DOHH2 (cell line): Measurements from ENCODE around the gene FLYWCH2.

Experiments
- H3F3A ChIP-seq: fragments of 200-600 bp; sonication (generic), shearing (Covaris generic); 2 replicates; pipeline ENCODE4 v1.6.0; 2016; ENCODE audit warnings: antibody characterized with exemption, mild to moderate bottlenecking; ENCODE audit not compliant: control insufficient read depth, insufficient read depth
- H3K27ac ChIP-seq: fragments of 200-600 bp; sonication (generic); 2 replicates; pipeline ENCODE4 v1.5.1; 2014; ENCODE audit warnings: low read depth, mild to moderate bottlenecking, low read length, moderate library complexity
- H3K27me3 ChIP-seq: fragments of 200-600 bp; sonication (generic); 2 replicates; pipeline ENCODE4 v1.6.1; 2014; ENCODE audit warnings: mild to moderate bottlenecking, low read length, mixed read lengths; ENCODE audit not compliant: control insufficient read depth
- H3K36me3 ChIP-seq: fragments of 200-600 bp; sonication (generic); 2 replicates; pipeline ENCODE4 v1.6.1; 2014; ENCODE audit warnings: mild to moderate bottlenecking, low read length, moderate library complexity, mixed read lengths; ENCODE audit not compliant: control insufficient read depth
- H3K4me1 ChIP-seq: fragments of 200-600 bp; sonication (generic); 2 replicates; pipeline ENCODE4 v1.6.1; 2014; ENCODE audit warnings: mild to moderate bottlenecking, low read length, mixed read lengths; ENCODE audit not compliant: control insufficient read depth
- H3K4me2 ChIP-seq: fragments of 200-600 bp; sonication (generic); 2 replicates; pipeline ENCODE4 v1.6.0; 2014; ENCODE audit warnings: mild to moderate bottlenecking, low read length, moderate library complexity
- H3K4me3 ChIP-seq: fragments of 200-600 bp; sonication (generic); 2 replicates; pipeline ENCODE4 v1.5.1; 2014; ENCODE audit warnings: mild to moderate bottlenecking, low read length, mixed read lengths
- H3K79me2 ChIP-seq: fragments of 200-600 bp; sonication (generic); 2 replicates; pipeline ENCODE4 v1.6.1; 2014; ENCODE audit warnings: mild to moderate bottlenecking, low read length, mixed read lengths; ENCODE audit not compliant: control insufficient read depth
- H3K9me2 ChIP-seq: fragments of 200-600 bp; sonication (generic); replicated peaks from 2 replicates; pipeline ENCODE4 v1.6.1; 2014; ENCODE audit warnings: mild to moderate bottlenecking, low read length, mixed read lengths; ENCODE audit not compliant: control insufficient read depth
- H3K9me3 ChIP-seq: fragments of 200-600 bp; sonication (generic); 2 replicates; pipeline ENCODE4 v1.6.1; 2014; ENCODE audit warnings: antibody characterized with exemption, low read length, mixed read lengths; ENCODE audit not compliant: control insufficient read depth, insufficient read depth
- H4K20me1 ChIP-seq: fragments of 200-600 bp; sonication (generic); 2 replicates; pipeline ENCODE4 v1.6.0; 2014; ENCODE audit warnings: low read depth, mild to moderate bottlenecking, antibody characterized with exemption, low read length, moderate library complexity; ENCODE audit not compliant: control insufficient read depth, insufficient read depth
- CTCF ChIP-seq: fragments of 200-600 bp; sonication (generic); IDR thresholded peaks from one replicate; pipeline ENCODE4 v1.5.1; 2014; ENCODE audit warnings: antibody characterized with exemption, mild to moderate bottlenecking, low read depth, low read length; ENCODE audit not compliant: poor library complexity, severe bottlenecking
- EZH2phosphoT487 ChIP-seq: fragments of 200-600 bp; sonication (generic); IDR thresholded peaks from 2 replicates; pipeline ENCODE4 v1.6.1; 2017; ENCODE audit warnings: borderline replicate concordance, mild to moderate bottlenecking, antibody characterized with exemption, low read length, moderate library complexity, mixed read lengths

FLYWCH2 gene

GRCh38 chr16:2857451-2858244, 25.4 kb upstream of the FLYWCH2 start, which contains the start of gene PRSS22:
PRSS22 (minus strand) TSS chr16:2858170; CDS start chr16:2858104, 66 bp downstream.
- Histone ChIP-seq H3K4me2 (no peak within 1 kb of the TSS), H3K27ac (no peak within 1 kb of the TSS), H4K20me1 (no peaks in the 10 kb centered on the region), H3K9me2 (no peaks in the 10 kb centered on the region), H3K4me1 (no peaks in the 10 kb centered on the region), H3K79me2 (no peaks in the 10 kb centered on the region), H3K9me3 (peaks cover 12% of the 10 kb centered on the region), H3F3A (no peaks in the 10 kb centered on the region), H3K4me3 (no peak within 1 kb of the TSS), H3K27me3 (no peaks in the 10 kb centered on the region), H3K36me3 (no peaks in the 10 kb centered on the region)
- TF ChIP-seq EZH2phosphoT487 (no peak), CTCF (no peak)

- Histone ChIP-seq H3K4me2 (no peak overlapping the region), H3K27me3 (no peaks in the 10 kb centered on the region), H3K27ac (no peak overlapping the region), H3K4me3 (no peak overlapping the region), H3F3A (no peaks in the 10 kb centered on the region), H4K20me1 (no peaks in the 10 kb centered on the region), H3K79me2 (no peaks in the 10 kb centered on the region), H3K9me3 (peaks cover 12% of the 10 kb centered on the region), H3K4me1 (no peaks in the 10 kb centered on the region), H3K9me2 (no peaks in the 10 kb centered on the region), H3K36me3 (no peaks in the 10 kb centered on the region)
- no peak for TF ChIP-seq EZH2phosphoT487
These were observed 24.6 kb upstream of the FLYWCH2 start for GRCh38 chr16:2858245-2859025.

GRCh38 chr16:2859686-2860265, 23.2 kb upstream of the FLYWCH2 start:
- Histone ChIP-seq H3K4me1 (no peaks in the 10 kb centered on the region), H3K4me3 (no peak overlapping the region), H4K20me1 (no peaks in the 10 kb centered on the region), H3K4me2 (no peak overlapping the region), H3K27ac (no peak overlapping the region), H3K36me3 (no peaks in the 10 kb centered on the region), H3K79me2 (no peaks in the 10 kb centered on the region), H3F3A (no peaks in the 10 kb centered on the region), H3K9me2 (no peaks in the 10 kb centered on the region), H3K27me3 (no peaks in the 10 kb centered on the region), H3K9me3 (peaks cover 2% of the 10 kb centered on the region; the same call in 1 of the 2 replicates)
- TF ChIP-seq EZH2phosphoT487 (no peak), CTCF (no peak)
